Transverse colon (tissue), 4 donors: Measurements from ENCODE around the gene IL20RA.

ENCODE experiments used
- CTCF ChIP-seq, 5 experiments: fragments of 200-600 bp in 3 of 5; fragments of 450-650 bp in 2 of 5; sonication (generic) in 3 of 5; IDR thresholded peaks; 1 replicate in 2 of 5; 2 replicates in 3 of 5; pipeline ENCODE4 v1.5.1; 2016 to 2017; ENCODE audit warnings: antibody characterized with exemption in 5 of 5, inconsistent platforms in 3 of 5, mild to moderate bottlenecking in 2 of 5, moderate library complexity in 1 of 5
- EP300 ChIP-seq: sonication (generic); formaldehyde crosslinking; IDR thresholded peaks from one replicate; pipeline ENCODE4 v1.6.1; 2017; ENCODE audit warnings: antibody characterized with exemption, low read depth
- POLR2A ChIP-seq: fragments of 450-650 bp; IDR thresholded peaks from one replicate; pipeline ENCODE4 v1.6.1; 2016; ENCODE audit warnings: antibody characterized with exemption, mild to moderate bottlenecking, moderate library complexity
- POLR2AphosphoS5 ChIP-seq, 3 donors: sonication (generic); formaldehyde crosslinking; IDR thresholded peaks; one replicate each; pipeline ENCODE4 v1.6.1; 2016; ENCODE audit warnings: antibody characterized with exemption in 3 of 3

DNA sequence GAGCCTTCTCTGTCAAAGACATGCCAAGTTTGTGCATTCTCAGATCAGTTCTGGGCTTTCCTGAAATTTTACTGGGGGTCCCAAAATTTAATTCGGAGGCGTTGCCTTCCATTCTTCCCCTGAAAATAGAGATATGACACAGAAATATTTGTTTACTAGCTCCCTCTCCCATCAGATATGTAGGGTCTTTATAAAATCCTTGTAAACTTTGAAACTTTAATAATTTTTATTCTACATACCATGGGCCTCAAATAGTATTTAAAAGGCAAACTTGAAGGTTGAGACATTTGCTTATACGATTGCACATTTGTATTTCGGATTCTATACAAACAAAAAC is 54.6 kb downstream of the IL20RA start:
- TF ChIP-seq CTCF (IDR thresholded peaks at IDR 0.05) (no peak), EP300 (no peak), POLR2A (no peak), POLR2AphosphoS5 (IDR thresholded peaks at IDR 0.05) (no peak)
